Measurements from ENCODE around the gene MSRB3.

- TF ChIP-seq YY1 (IDR thresholded peaks at IDR 0.05; ENCODE audit: low read depth, low read length), result no peak
- no peak for TF ChIP-seq POLR2A (IDR thresholded peaks at IDR 0.05; ENCODE audit: control extremely low read depth in 1 of 2, low read depth in 2 of 2, low read length in 2 of 2)
- TF ChIP-seq, protein P1, sequence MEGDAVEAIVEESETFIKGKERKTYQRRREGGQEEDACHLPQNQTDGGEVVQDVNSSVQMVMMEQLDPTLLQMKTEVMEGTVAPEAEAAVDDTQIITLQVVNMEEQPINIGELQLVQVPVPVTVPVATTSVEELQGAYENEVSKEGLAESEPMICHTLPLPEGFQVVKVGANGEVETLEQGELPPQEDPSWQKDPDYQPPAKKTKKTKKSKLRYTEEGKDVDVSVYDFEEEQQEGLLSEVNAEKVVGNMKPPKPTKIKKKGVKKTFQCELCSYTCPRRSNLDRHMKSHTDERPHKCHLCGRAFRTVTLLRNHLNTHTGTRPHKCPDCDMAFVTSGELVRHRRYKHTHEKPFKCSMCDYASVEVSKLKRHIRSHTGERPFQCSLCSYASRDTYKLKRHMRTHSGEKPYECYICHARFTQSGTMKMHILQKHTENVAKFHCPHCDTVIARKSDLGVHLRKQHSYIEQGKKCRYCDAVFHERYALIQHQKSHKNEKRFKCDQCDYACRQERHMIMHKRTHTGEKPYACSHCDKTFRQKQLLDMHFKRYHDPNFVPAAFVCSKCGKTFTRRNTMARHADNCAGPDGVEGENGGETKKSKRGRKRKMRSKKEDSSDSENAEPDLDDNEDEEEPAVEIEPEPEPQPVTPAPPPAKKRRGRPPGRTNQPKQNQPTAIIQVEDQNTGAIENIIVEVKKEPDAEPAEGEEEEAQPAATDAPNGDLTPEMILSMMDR (IDR thresholded peaks at IDR 0.05; ENCODE audit: control extremely low read depth in 1 of 3, insufficient read depth in 1 of 3, low read depth in 1 of 3, low read length in 3 of 3), result no peak
- no peak for TF ChIP-seq HDAC2 (IDR thresholded peaks at IDR 0.05; ENCODE audit: borderline replicate concordance in 1 of 2, low read depth in 2 of 2, low read length in 2 of 2)
- TF ChIP-seq SIN3A (conservative IDR thresholded peaks at IDR 0.05 in 1 of 2, IDR thresholded peaks at IDR 0.05 in 1 of 2; ENCODE audit: low read depth in 1 of 2, low read length in 2 of 2), result no peak
- no peak for TF ChIP-seq KDM1A (IDR thresholded peaks at IDR 0.05; ENCODE audit: borderline replicate concordance, low read length)
- no peak for TF ChIP-seq POLR2AphosphoS5 (IDR thresholded peaks at IDR 0.05; ENCODE audit: low read depth, low read length)
- TF ChIP-seq EP300 (IDR thresholded peaks at IDR 0.05; ENCODE audit: borderline replicate concordance in 1 of 2, low read depth in 2 of 2, low read length in 2 of 2), result no peak
- no peak for TF ChIP-seq CREB1 (IDR thresholded peaks at IDR 0.05)
- TF ChIP-seq FOSL1 (IDR thresholded peaks at IDR 0.05; ENCODE audit: insufficient read depth, low read depth, low read length), result no peak
Measured at GRCh38 chr12:65443038-65443437, 164.6 kb downstream of the MSRB3 start.
